Sigmoid colon (tissue), 3 donors: ENCODE measurements around the gene LINC00305.

Experiments used
- CTCF ChIP-seq, 4 experiments: fragments of 450-650 bp in 3 of 4; fragments of 200-600 bp in 1 of 4; IDR thresholded peaks; one replicate each; pipeline ENCODE4 v1.5.1; 2016 to 2019; ENCODE audit warnings: antibody characterized with exemption in 4 of 4, mild to moderate bottlenecking in 3 of 4, moderate library complexity in 2 of 4
- POLR2A ChIP-seq, 2 donors: fragments of 450-650 bp; IDR thresholded peaks; one replicate each; pipeline ENCODE4 v1.6.1; 2016; ENCODE audit warnings: antibody characterized with exemption in 2 of 2, mild to moderate bottlenecking in 2 of 2, moderate library complexity in 2 of 2

- TF ChIP-seq POLR2A (IDR thresholded peaks at IDR 0.05): no peak
- TF ChIP-seq CTCF (IDR thresholded peaks at IDR 0.05): no peak
Measured at GRCh38 chr18:64167408-64167925, 18.6 kb upstream of the LINC00305 start.
